HG03432 (cell line): ENCODE measurements around the gene NRM.
"Not testable (repeated sequence)": the region's sequence is repeated elsewhere in the genome, so short reads cannot be mapped to it uniquely, and the experiment has no call there.

Experiments
- ATAC-seq: cut with Tn5 transposase; IDR thresholded peaks from one replicate; pipeline ENCODE4 v1.9.1; 2021; ENCODE audit warnings: mild to moderate bottlenecking, moderate library complexity; ENCODE audit not compliant: unreplicated experiment

NRM gene

GRCh38 chr6:30690403-30691207 lies at the start of gene NRM:
Gene NRM, minus strand, starts transcription at chr6:30690984. Its CDS starts 10 bp downstream, at chr6:30690974.
- ATAC-seq: peak; percentile 33

- no peak for ATAC-seq
Observed at GRCh38 chr6:30740540-30740870, 49.7 kb upstream of the NRM start.

GRCh38 chr6:30738532-30738931 lies 47.7 kb upstream of the NRM start:
- no peak for ATAC-seq

- peak; percentile 42 for ATAC-seq
Observed at GRCh38 chr6:30735668-30736314, 45.0 kb upstream of the NRM start.

GRCh38 chr6:30732237-30732943 lies 41.6 kb upstream of the NRM start:
- ATAC-seq: no peak

- peak; percentile 73 for ATAC-seq
Observed at GRCh38 chr6:30730601-30731435, 40.0 kb upstream of the NRM start.

- no peak for ATAC-seq
Observed at GRCh38 chr6:30727920-30728553, 37.3 kb upstream of the NRM start.

GRCh38 chr6:30726506-30727413 lies 36.0 kb upstream of the NRM start:
- no peak for ATAC-seq

GRCh38 chr6:30725713-30726505 lies 35.1 kb upstream of the NRM start:
- ATAC-seq: no peak

- no peak for ATAC-seq
Observed at GRCh38 chr6:30724906-30725667, 34.3 kb upstream of the NRM start.

GRCh38 chr6:30723843-30724741 lies 33.3 kb upstream of the NRM start:
- ATAC-seq: not testable (repeated sequence)

GRCh38 chr6:30723159-30723842 lies 32.5 kb upstream of the NRM start:
- not testable (repeated sequence) for ATAC-seq

GRCh38 chr6:30722280-30723112 lies 31.7 kb upstream of the NRM start:
- no peak for ATAC-seq

GRCh38 chr6:30722025-30722279 lies 31.2 kb upstream of the NRM start:
- not testable (repeated sequence) for ATAC-seq

- ATAC-seq: peak; percentile 29
Observed at GRCh38 chr6:30721198-30722024, 30.6 kb upstream of the NRM start.
